ENCODE results near the gene SERGEF.

SERGEF gene

DNA sequence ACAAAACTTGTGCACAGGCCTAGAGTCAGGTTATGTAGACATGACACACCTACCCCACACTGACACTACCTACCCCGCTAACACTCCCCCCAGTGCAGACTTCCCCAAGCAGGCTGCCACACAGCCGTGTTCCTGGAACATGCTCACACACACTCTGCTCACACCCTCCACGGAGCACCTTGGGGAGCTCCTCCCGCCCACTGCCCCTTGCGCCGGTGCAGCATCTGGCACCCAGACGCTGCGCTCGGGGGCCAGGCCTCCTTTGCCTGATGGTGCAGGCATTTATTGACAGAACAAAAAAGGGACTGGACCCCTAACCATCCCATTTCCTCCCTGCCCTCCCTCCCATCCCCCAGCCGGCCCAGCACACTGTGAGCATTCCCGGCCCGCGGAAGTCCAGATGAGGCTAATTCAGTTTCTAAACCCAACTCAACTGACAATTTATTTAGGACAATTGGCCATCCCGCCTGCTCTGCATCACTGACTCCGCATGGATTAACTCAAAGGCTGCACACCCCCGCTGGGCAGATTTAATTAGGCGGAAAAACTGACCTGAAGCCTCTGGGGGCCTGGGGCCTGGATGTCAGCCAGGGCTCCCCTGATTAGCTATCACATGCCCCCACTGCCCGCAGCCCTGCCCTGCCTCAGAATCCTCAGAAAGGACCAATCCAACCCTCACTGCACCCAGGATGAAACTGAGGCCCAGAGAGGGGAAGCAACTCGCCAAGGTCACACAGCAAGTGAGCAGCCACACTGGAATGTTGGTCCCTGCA, 248.2 kb downstream of the SERGEF start:
- no peak overlapping the region for H3K4me2 ChIP-seq (ENCODE audit: low read length)
- H3K4me1 ChIP-seq: no peaks in the 10 kb centered on the region
- no peaks in the 10 kb centered on the region for H3K27me3 ChIP-seq (ENCODE audit: control insufficient read depth, insufficient read depth, low read length)
- peaks cover 2% of the 10 kb centered on the region for H3K79me2 ChIP-seq
- no peak overlapping the region for H3K9ac ChIP-seq
- H3K4me3 ChIP-seq (ENCODE audit: low read depth, low read length): no peak overlapping the region
- H3K36me3 ChIP-seq (ENCODE audit: control insufficient read depth, insufficient read depth, low read length): no peaks in the 10 kb centered on the region
- TF ChIP-seq, protein P1, sequence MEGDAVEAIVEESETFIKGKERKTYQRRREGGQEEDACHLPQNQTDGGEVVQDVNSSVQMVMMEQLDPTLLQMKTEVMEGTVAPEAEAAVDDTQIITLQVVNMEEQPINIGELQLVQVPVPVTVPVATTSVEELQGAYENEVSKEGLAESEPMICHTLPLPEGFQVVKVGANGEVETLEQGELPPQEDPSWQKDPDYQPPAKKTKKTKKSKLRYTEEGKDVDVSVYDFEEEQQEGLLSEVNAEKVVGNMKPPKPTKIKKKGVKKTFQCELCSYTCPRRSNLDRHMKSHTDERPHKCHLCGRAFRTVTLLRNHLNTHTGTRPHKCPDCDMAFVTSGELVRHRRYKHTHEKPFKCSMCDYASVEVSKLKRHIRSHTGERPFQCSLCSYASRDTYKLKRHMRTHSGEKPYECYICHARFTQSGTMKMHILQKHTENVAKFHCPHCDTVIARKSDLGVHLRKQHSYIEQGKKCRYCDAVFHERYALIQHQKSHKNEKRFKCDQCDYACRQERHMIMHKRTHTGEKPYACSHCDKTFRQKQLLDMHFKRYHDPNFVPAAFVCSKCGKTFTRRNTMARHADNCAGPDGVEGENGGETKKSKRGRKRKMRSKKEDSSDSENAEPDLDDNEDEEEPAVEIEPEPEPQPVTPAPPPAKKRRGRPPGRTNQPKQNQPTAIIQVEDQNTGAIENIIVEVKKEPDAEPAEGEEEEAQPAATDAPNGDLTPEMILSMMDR (IDR thresholded peaks at IDR 0.05): no peak
- H3K9me3 ChIP-seq (ENCODE audit: control insufficient read depth, low read length): no peaks in the 10 kb centered on the region
- H2AFZ ChIP-seq: no peak overlapping the region
- H3K27ac ChIP-seq: no peak overlapping the region

DNA sequence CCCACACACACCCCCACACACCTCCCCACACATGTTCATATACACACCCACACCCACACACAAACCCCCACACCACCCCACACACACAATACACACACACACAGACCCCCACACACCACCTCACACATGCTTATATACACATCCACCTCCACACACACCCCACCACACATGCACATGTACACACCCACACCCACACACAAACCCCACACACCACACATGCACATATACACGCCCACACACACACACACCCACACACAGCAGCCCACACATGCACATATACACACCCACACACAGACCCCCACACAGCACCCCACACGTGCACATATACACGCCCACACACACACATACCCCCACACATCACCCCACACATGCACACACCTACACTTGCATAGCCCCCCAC, 249.1 kb downstream of the SERGEF start:
- Histone ChIP-seq H3K9me3 (ENCODE audit: control insufficient read depth, low read length) (no peaks in the 10 kb centered on the region), H3K36me3 (ENCODE audit: control insufficient read depth, insufficient read depth, low read length) (no peaks in the 10 kb centered on the region), H3K27ac (no peak overlapping the region), H3K9ac (no peak overlapping the region), H3K27me3 (ENCODE audit: control insufficient read depth, insufficient read depth, low read length) (no peaks in the 10 kb centered on the region), H3K4me2 (ENCODE audit: low read length) (no peak overlapping the region), H3K4me1 (no peaks in the 10 kb centered on the region), H3K4me3 (ENCODE audit: low read depth, low read length) (no peak overlapping the region), H2AFZ (no peak overlapping the region), H3K79me2 (peaks cover 2% of the 10 kb centered on the region)
- TF ChIP-seq, protein P1 (IDR thresholded peaks at IDR 0.05): no peak

DNA sequence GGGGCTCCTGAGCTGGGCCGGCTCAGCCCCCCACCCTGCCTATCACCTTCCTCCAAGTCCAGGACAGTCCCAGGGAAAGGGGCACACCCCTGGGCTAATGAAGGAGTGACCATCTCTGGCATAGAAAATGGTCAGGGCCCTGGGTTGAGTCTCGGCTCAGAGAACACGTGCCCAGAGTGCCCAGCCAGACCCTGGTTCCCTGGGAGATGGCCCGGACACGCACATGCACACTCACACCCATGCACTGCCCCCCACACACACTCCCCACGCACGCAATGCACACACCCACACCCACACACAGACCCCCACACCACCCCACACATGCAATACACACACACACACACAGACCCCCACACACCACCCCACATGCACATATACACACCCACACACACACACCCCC, 249.6 kb downstream of the SERGEF start:
- H3K36me3 ChIP-seq (ENCODE audit: control insufficient read depth, insufficient read depth, low read length): no peaks in the 10 kb centered on the region
- TF ChIP-seq, protein P1 (IDR thresholded peaks at IDR 0.05): no peak
- no peak overlapping the region for H2AFZ ChIP-seq
- H3K79me2 ChIP-seq: peaks cover 2% of the 10 kb centered on the region
- H3K9ac ChIP-seq: no peak overlapping the region
- H3K27ac ChIP-seq: no peak overlapping the region
- no peak overlapping the region for H3K4me2 ChIP-seq (ENCODE audit: low read length)
- no peaks in the 10 kb centered on the region for H3K4me1 ChIP-seq
- no peak overlapping the region for H3K4me3 ChIP-seq (ENCODE audit: low read depth, low read length)
- no peaks in the 10 kb centered on the region for H3K9me3 ChIP-seq (ENCODE audit: control insufficient read depth, low read length)
- no peaks in the 10 kb centered on the region for H3K27me3 ChIP-seq (ENCODE audit: control insufficient read depth, insufficient read depth, low read length)

DNA sequence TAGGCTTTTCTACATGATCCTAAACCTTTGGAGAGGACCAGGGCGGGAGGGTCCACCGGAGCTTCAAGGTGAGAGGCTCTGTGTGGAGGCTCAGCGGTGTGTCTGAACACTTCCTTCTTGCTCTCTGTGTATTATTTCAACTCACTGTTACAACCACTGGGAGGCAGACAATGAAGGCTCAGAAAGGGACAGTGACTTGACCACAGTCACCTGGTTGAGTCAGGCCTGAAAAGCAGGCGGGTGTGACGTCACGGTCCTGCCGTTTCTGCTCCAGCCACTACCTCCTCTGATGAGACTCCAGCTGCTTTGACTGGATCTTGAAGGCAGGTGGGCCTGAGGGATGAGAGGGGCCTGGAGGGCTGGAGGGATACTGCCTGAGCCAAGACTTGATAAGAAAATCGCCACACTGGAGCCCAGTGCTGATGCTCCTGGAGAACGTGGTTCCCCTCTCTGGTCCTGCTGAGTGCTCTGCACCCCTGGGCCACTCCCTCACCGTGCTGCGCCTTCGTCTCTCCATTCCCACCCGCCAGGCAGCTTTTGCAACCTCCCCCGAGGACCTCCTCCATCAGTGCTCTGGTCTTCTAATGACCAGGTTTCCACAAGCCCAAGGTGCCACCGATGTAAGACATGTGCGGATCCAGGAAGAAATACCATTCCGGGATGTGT, 250.4 kb downstream of the SERGEF start:
- Histone ChIP-seq H3K27me3 (ENCODE audit: control insufficient read depth, insufficient read depth, low read length) (no peaks in the 10 kb centered on the region), H3K9me3 (ENCODE audit: control insufficient read depth, low read length) (no peaks in the 10 kb centered on the region), H3K79me2 (peaks cover 2% of the 10 kb centered on the region), H2AFZ (no peak overlapping the region), H3K4me1 (no peaks in the 10 kb centered on the region), H3K4me3 (ENCODE audit: low read depth, low read length) (no peak overlapping the region), H3K9ac (no peak overlapping the region), H3K4me2 (ENCODE audit: low read length) (no peak overlapping the region), H3K27ac (no peak overlapping the region), H3K36me3 (ENCODE audit: control insufficient read depth, insufficient read depth, low read length) (no peaks in the 10 kb centered on the region)
- TF ChIP-seq, protein P1 (IDR thresholded peaks at IDR 0.05): no peak
